Neutrophil (primary cell): ENCODE data around the gene MCF2L.

ENCODE experiments used
- H3K27ac ChIP-seq: fragments of 200-600 bp; sonication (generic); 2 replicates; pipeline ENCODE4 v1.5.1; 2016; ENCODE audit warnings: mild to moderate bottlenecking, moderate library complexity
- H3K27me3 ChIP-seq: fragments of 200-600 bp; sonication (generic); 2 replicates; pipeline ENCODE4 v1.6.0; 2016; ENCODE audit warnings: mild to moderate bottlenecking
- H3K36me3 ChIP-seq: fragments of 200-600 bp; sonication (generic); 2 replicates; pipeline ENCODE4 v1.5.1; 2017
- H3K4me1 ChIP-seq, 2 experiments: fragments of 200-600 bp in 1 of 2; sonication (generic) in 1 of 2; 1 replicate in 1 of 2; 2 replicates in 1 of 2; pipeline versions ENCODE4 v1.5.1 to v1.6.1; 2013 to 2016; ENCODE audit warnings: low read depth in 1 of 2, low read length in 1 of 2, mild to moderate bottlenecking in 1 of 2, moderate library complexity in 1 of 2; ENCODE audit not compliant: control insufficient read depth in 1 of 2, insufficient read depth in 1 of 2
- H3K4me3 ChIP-seq, 2 experiments: fragments of 200-600 bp in 1 of 2; sonication (generic) in 1 of 2; 1 replicate in 1 of 2; 2 replicates in 1 of 2; pipeline ENCODE4 v1.5.1; 2013 to 2016; ENCODE audit warnings: low read depth in 1 of 2, low read length in 1 of 2, mild to moderate bottlenecking in 1 of 2, moderate library complexity in 1 of 2
- H3K9me3 ChIP-seq: fragments of 200-600 bp; sonication (generic); 2 replicates; pipeline ENCODE4 v1.5.1; 2016
- TF ChIP-seq, protein P1 (sequence below): fragments of 200-600 bp; sonication (generic); IDR thresholded peaks from 2 replicates; pipeline ENCODE4 v1.5.1; 2016; ENCODE audit warnings: antibody characterized with exemption

Gene MCF2L

GRCh38 chr13:113013303-113013702 is 44.3 kb downstream of the MCF2L start:
- TF ChIP-seq, protein P1, sequence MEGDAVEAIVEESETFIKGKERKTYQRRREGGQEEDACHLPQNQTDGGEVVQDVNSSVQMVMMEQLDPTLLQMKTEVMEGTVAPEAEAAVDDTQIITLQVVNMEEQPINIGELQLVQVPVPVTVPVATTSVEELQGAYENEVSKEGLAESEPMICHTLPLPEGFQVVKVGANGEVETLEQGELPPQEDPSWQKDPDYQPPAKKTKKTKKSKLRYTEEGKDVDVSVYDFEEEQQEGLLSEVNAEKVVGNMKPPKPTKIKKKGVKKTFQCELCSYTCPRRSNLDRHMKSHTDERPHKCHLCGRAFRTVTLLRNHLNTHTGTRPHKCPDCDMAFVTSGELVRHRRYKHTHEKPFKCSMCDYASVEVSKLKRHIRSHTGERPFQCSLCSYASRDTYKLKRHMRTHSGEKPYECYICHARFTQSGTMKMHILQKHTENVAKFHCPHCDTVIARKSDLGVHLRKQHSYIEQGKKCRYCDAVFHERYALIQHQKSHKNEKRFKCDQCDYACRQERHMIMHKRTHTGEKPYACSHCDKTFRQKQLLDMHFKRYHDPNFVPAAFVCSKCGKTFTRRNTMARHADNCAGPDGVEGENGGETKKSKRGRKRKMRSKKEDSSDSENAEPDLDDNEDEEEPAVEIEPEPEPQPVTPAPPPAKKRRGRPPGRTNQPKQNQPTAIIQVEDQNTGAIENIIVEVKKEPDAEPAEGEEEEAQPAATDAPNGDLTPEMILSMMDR: no peak
- Histone ChIP-seq H3K4me1 (peaks cover 0 to 6% of the 10 kb centered on the region in 2 experiments), H3K36me3 (no peaks in the 10 kb centered on the region), H3K4me3 (no peak overlapping the region), H3K27ac (no peak overlapping the region), H3K27me3 (peaks cover 13% of the 10 kb centered on the region), H3K9me3 (no peaks in the 10 kb centered on the region)

DNA sequence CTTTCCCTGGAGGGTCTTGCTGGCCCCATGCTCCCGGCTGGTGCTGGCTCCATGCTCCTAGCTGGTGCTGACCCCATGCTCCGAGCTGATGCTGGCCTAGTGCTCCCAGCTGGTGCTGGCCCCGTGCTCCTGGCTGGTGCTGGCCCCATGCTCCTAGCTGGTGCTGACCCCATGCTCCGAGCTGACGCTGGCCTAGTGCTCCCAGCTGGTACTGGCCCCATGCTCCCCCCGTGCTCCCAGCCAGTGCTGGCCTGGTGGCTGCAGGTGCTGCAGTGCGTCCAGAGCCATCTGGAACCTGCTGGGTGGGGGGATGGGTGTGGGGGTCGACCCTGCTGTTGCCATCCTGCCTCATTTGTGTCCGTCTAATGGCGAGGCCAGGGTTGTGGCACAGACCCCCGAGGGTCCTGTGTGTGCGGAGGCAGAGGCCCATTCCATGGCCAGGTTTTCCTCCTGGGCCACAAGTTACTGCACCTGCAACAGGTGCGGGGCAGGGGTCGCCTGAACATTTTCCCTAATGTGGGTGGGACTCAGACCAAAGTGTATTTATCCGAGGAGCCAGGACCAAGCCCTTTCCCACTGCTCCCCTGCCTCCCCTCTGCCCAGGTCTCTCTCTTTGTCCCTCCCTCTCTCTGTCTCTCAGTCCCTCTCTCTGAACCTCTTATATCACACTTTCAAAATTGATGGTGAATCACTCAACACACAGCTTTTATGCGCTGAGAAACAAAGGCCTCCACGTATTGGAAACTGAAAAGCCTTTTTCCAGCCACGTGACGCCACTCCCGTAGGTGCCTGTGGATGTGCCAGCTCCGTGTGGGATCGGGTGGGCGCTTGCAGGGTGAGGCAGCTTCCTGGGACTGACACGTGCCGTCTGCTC is 45.1 kb downstream of the MCF2L start:
- Histone ChIP-seq H3K27ac (no peak overlapping the region), H3K4me3 (no peak overlapping the region), H3K9me3 (no peaks in the 10 kb centered on the region), H3K36me3 (no peaks in the 10 kb centered on the region), H3K4me1 (peaks cover 0 to 6% of the 10 kb centered on the region in 2 experiments), H3K27me3 (peaks cover 10% of the 10 kb centered on the region)
- TF ChIP-seq, protein P1: no peak

DNA sequence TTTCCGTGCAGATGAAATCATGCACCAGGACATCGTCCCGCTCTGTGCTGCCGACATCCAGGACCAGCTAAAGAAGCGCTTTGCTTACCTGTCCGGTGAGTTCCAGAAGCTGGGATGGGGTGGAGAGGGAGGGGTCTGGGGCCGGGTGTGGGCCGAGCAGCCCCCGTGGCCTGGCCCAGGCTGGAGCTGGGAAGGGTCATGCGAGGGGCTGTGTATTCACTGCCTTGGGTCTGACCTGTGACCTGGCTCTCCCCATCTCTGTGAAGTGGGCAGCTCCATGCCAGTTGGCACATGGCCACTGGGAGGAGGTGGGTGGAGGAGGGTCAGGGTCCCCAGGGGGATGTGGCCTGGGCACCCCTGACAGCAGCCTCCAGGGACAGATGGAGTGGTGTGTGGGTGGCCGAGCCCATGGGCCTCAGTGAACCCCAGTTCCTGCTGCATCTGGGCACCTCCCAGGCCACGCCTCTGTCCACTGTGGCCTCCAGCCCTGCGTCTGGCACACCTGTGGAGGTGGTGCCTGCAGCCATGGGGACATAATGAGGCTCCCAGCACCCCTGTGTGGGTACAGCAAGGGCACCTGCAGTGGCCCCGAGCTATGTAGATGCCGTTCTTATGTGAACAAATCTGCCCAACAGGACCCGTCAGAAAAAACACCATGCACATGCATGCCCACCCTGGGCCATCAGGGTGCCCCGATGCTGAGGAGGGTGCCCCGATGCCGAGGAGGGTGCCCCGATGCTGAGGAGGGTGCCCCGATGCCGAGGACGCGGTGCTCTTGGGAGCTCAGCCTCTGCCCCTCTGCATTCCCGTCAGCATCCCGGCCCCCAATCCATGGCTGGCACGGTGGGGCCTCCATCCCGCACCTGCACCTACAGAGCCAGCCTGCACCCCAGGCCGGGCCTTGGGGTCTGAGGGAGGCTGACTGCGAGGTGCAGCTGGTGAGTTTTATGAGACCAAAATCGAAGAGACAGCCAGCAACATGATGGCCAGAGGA is 46.0 kb downstream of the MCF2L start:
- TF ChIP-seq, protein P1: no peak
- H3K4me1 ChIP-seq: peaks cover 0 to 4% of the 10 kb centered on the region in 2 experiments
- H3K9me3 ChIP-seq: no peaks in the 10 kb centered on the region
- no peak overlapping the region for H3K27ac ChIP-seq
- H3K4me3 ChIP-seq: no peak overlapping the region
- H3K36me3 ChIP-seq: no peaks in the 10 kb centered on the region
- peaks cover 5% of the 10 kb centered on the region for H3K27me3 ChIP-seq

GRCh38 chr13:113015826-113016525 is 47.0 kb downstream of the MCF2L start:
- Histone ChIP-seq H3K9me3 (no peaks in the 10 kb centered on the region), H3K27ac (no peak overlapping the region), H3K4me3 (no peak overlapping the region), H3K27me3 (no peaks in the 10 kb centered on the region), H3K4me1 (no peaks in the 10 kb centered on the region), H3K36me3 (no peaks in the 10 kb centered on the region)
- TF ChIP-seq, protein P1: no peak
